ENCODE results near the gene COL20A1.
"Not testable (repeated sequence)": the region's sequence is repeated elsewhere in the genome, so short reads cannot be mapped to it uniquely, and the experiment has no call there.

Gene COL20A1

GRCh38 chr20:63292904-63293303 is at the start of gene COL20A1:
Gene COL20A1, plus strand, starts transcription at chr20:63293186. Its CDS starts 1,922 bp downstream, at chr20:63295108.
- in situ Hi-C loops (cut with MboI; ENCODE audit: low sequenced_read_pairs) = no loop called here

- in situ Hi-C loops (cut with MboI; ENCODE audit: low sequenced_read_pairs) = no loop called here
Measured at GRCh38 chr20:63243604-63244247, 49.3 kb upstream of the COL20A1 start.

GRCh38 chr20:63244468-63244867 is 48.5 kb upstream of the COL20A1 start:
- in situ Hi-C loops (cut with MboI; ENCODE audit: low sequenced_read_pairs) = no loop called here

- in situ Hi-C loops (cut with MboI; ENCODE audit: low sequenced_read_pairs) = no loop called here
Measured at GRCh38 chr20:63246490-63247288, 46.3 kb upstream of the COL20A1 start.

- in situ Hi-C loops (cut with MboI; ENCODE audit: low sequenced_read_pairs) = no loop called here
Measured at GRCh38 chr20:63247671-63248228, 45.2 kb upstream of the COL20A1 start.

- in situ Hi-C loops (cut with MboI; ENCODE audit: low sequenced_read_pairs) = no loop called here
Measured at GRCh38 chr20:63248835-63249591, 44.0 kb upstream of the COL20A1 start.

- in situ Hi-C loops (cut with MboI; ENCODE audit: low sequenced_read_pairs) = no loop called here
Measured at GRCh38 chr20:63249891-63250290, 43.1 kb upstream of the COL20A1 start.

GRCh38 chr20:63251350-63251749 is 41.6 kb upstream of the COL20A1 start:
- in situ Hi-C loops (cut with MboI; ENCODE audit: low sequenced_read_pairs) = not testable (repeated sequence)

GRCh38 chr20:63252284-63252711 is 40.7 kb upstream of the COL20A1 start:
- in situ Hi-C loops (cut with MboI; ENCODE audit: low sequenced_read_pairs) = no loop called here

GRCh38 chr20:63253065-63253437 is 39.9 kb upstream of the COL20A1 start:
- in situ Hi-C loops (cut with MboI; ENCODE audit: low sequenced_read_pairs) = no loop called here

- in situ Hi-C loops (cut with MboI; ENCODE audit: low sequenced_read_pairs) = no loop called here
Measured at GRCh38 chr20:63253438-63254231, 39.4 kb upstream of the COL20A1 start.

- in situ Hi-C loops (cut with MboI; ENCODE audit: low sequenced_read_pairs) = no loop called here
Measured at GRCh38 chr20:63254232-63254605, 38.8 kb upstream of the COL20A1 start, which contains the start of gene NKAIN4. Gene NKAIN4, minus strand, starts transcription at chr20:63254463. Its CDS starts 13 bp downstream, at chr20:63254450.

GRCh38 chr20:63254606-63255384 is 38.2 kb upstream of the COL20A1 start:
- in situ Hi-C loops (cut with MboI; ENCODE audit: low sequenced_read_pairs) = no loop called here

GRCh38 chr20:63255931-63256704 is 36.9 kb upstream of the COL20A1 start:
- in situ Hi-C loops (cut with MboI; ENCODE audit: low sequenced_read_pairs) = no loop called here

GRCh38 chr20:63256954-63257353 is 36.0 kb upstream of the COL20A1 start:
- in situ Hi-C loops (cut with MboI; ENCODE audit: low sequenced_read_pairs) = no loop called here

- in situ Hi-C loops (cut with MboI; ENCODE audit: low sequenced_read_pairs) = no loop called here
Measured at GRCh38 chr20:63257629-63258028, 35.4 kb upstream of the COL20A1 start.

GRCh38 chr20:63258781-63259180 is 34.2 kb upstream of the COL20A1 start:
- in situ Hi-C loops (cut with MboI; ENCODE audit: low sequenced_read_pairs) = no loop called here

GRCh38 chr20:63259734-63260460 is 33.1 kb upstream of the COL20A1 start:
- in situ Hi-C loops (cut with MboI; ENCODE audit: low sequenced_read_pairs) = no loop called here
